Transverse colon (tissue), 4 donors: Measurements from ENCODE around the gene NEK7. TPM values are rescaled to one million over a fixed set of nuclear protein-coding genes. Genes with fewer than 3 reads are reported as not detected.

Experiments
- DNase-seq: peaks from one replicate; pipeline ENCODE4 v3.0.0-alpha.2; 2019
- H3K27ac ChIP-seq, 4 donors: fragments of 200-600 bp; sonication (generic); 2 replicates each; pipeline ENCODE4 v1.5.1; 2016 to 2018; ENCODE audit warnings: inconsistent platforms in 4 of 4
- H3K27me3 ChIP-seq: fragments of 200-600 bp; sonication (generic); 2 replicates; pipeline ENCODE4 v1.5.1; 2017; ENCODE audit warnings: inconsistent platforms
- H3K36me3 ChIP-seq, 4 donors: fragments of 200-600 bp; sonication (generic); 2 replicates each; pipeline ENCODE4 v1.5.1; 2017 to 2019; ENCODE audit warnings: inconsistent platforms in 4 of 4
- H3K4me1 ChIP-seq, 4 donors: fragments of 200-600 bp; sonication (generic); 2 replicates each; pipeline ENCODE4 v1.5.1; 2017 to 2020; ENCODE audit warnings: inconsistent platforms in 4 of 4
- H3K4me3 ChIP-seq, 4 donors: fragments of 200-600 bp; sonication (generic); 1 replicate in 1 of 4; 2 replicates in 3 of 4; pipeline versions ENCODE4 v1.5.1 to v1.6.1; 2017 to 2019; ENCODE audit warnings: inconsistent platforms in 4 of 4
- H3K9me3 ChIP-seq, 2 donors: fragments of 200-600 bp; sonication (generic); 2 replicates each; pipeline ENCODE4 v1.5.1; 2017 to 2019; ENCODE audit warnings: inconsistent platforms in 2 of 2
- CTCF ChIP-seq, 5 experiments: fragments of 200-600 bp in 3 of 5; fragments of 450-650 bp in 2 of 5; sonication (generic) in 3 of 5; IDR thresholded peaks; 1 replicate in 2 of 5; 2 replicates in 3 of 5; pipeline ENCODE4 v1.5.1; 2016 to 2017; ENCODE audit warnings: antibody characterized with exemption in 5 of 5, inconsistent platforms in 3 of 5, mild to moderate bottlenecking in 2 of 5, moderate library complexity in 1 of 5
- EP300 ChIP-seq: sonication (generic); formaldehyde crosslinking; IDR thresholded peaks from one replicate; pipeline ENCODE4 v1.6.1; 2017; ENCODE audit warnings: antibody characterized with exemption, low read depth
- POLR2A ChIP-seq: fragments of 450-650 bp; IDR thresholded peaks from one replicate; pipeline ENCODE4 v1.6.1; 2016; ENCODE audit warnings: antibody characterized with exemption, mild to moderate bottlenecking, moderate library complexity
- POLR2AphosphoS5 ChIP-seq, 3 donors: sonication (generic); formaldehyde crosslinking; IDR thresholded peaks; one replicate each; pipeline ENCODE4 v1.6.1; 2016; ENCODE audit warnings: antibody characterized with exemption in 3 of 3
- WGBS, 2 donors: methylation state at CpG; one replicate each; pipeline ENCODE4 v1.1.5; 2018; ENCODE audit warnings: low coverage in 1 of 2; 5-methylcytosine and 5-hydroxymethylcytosine counted together
- in situ Hi-C, 4 donors: fragments of 200-750 bp; cut with MboI; loops; one replicate each; pipeline versions ENCODE4 v1.15.0 to v1.15.1; 2017; ENCODE audit warnings: low sequenced_read_pairs in 3 of 4, low pct_ligation_motif_present in 1 of 4, low pct_unique_long_range_greater_than_20kb in 1 of 4
- intact Hi-C: fragments of 100-400 bp; cut with DNase I; formaldehyde crosslinking; loops from one replicate; pipeline ENCODE4 v1.15.1; 2023; ENCODE audit warnings: low total_unique reads
- total RNA-seq, 4 donors: library from RNA; depleted of rRNA; stranded (reverse); fragments of >200 nt; gene quantifications; one replicate each; pipeline ENCODE4 v1.1.0, GENCODE V29; 2016

NEK7 gene
- total RNA-seq, 4 donors from 2014 or later = 40.4 to 71.0 (median 57.6) TPM

GRCh38 chr1:198157847-198158725 is 1.3 kb downstream of the NEK7 start:
- Histone ChIP-seq H3K36me3 (no peaks in the 10 kb centered on the region), H3K4me1 (peaks cover 18 to 49% (median 37%) of the 10 kb centered on the region in 4 donors), H3K27ac (peak overlapping the region; percentile 99 to 100 (median 100)), H3K4me3 (peak overlapping the region; percentile 82 to 100 (median 96)), H3K9me3 (no peaks in the 10 kb centered on the region), H3K27me3 (no peaks in the 10 kb centered on the region)
- 1 to 8% methylated on average over 12 to 17 of the region's 17 CpGs for WGBS, 2 donors
- intact Hi-C loops (no loop called here), in situ Hi-C loops (loop anchor here in 1 of 4 donors (25.0 kb wide), 1 partner anchor 529 kb away; no protein-coding TSS in a partner anchor)
- DNase-seq = peak; percentile 14
- TF ChIP-seq POLR2A (no peak), EP300 (no peak), CTCF (IDR thresholded peaks at IDR 0.05) (no peak), POLR2AphosphoS5 (IDR thresholded peaks at IDR 0.05) (no peak)

- Histone ChIP-seq H3K9me3 (no peaks in the 10 kb centered on the region), H3K27ac (peak overlapping the region; percentile 99 to 100 (median 100)), H3K4me3 (peak overlapping the region; percentile 65 to 96 (median 89)), H3K27me3 (no peaks in the 10 kb centered on the region), H3K4me1 (peaks cover 18 to 58% (median 42%) of the 10 kb centered on the region in 4 donors), H3K36me3 (no peaks in the 10 kb centered on the region)
- in situ Hi-C loops = loop anchor here in 1 of 4 donors (25.0 kb wide), 1 partner anchor 528 kb away; no protein-coding TSS in a partner anchor
- DNase-seq = peak; percentile 92
- 0 to 1% methylated on average over 13 to 37 of the region's 37 CpGs for WGBS, 2 donors
- peak; percentile 49 for TF ChIP-seq POLR2A
- TF ChIP-seq POLR2AphosphoS5 (IDR thresholded peaks at IDR 0.05) = peak; percentile 63 to 88 (median 67)
- no peak for TF ChIP-seq EP300
- TF ChIP-seq CTCF (IDR thresholded peaks at IDR 0.05) = no peak
- intact Hi-C loops = no loop called here
Measured at GRCh38 chr1:198158735-198159589, 2.2 kb downstream of the NEK7 start.

- intact Hi-C loops = no loop called here
- no peak for TF ChIP-seq POLR2AphosphoS5 (IDR thresholded peaks at IDR 0.05)
- TF ChIP-seq CTCF (IDR thresholded peaks at IDR 0.05) = no peak
- TF ChIP-seq POLR2A = no peak
- Histone ChIP-seq H3K27me3 (no peaks in the 10 kb centered on the region), H3K4me1 (peaks cover 24 to 67% (median 44%) of the 10 kb centered on the region in 4 donors), H3K9me3 (no peaks in the 10 kb centered on the region), H3K4me3 (no peak overlapping the region), H3K27ac (peak overlapping the region in 3 of 4 donors; percentile 99 to 100 (median 100)), H3K36me3 (no peaks in the 10 kb centered on the region)
- WGBS, 2 donors = 57 to 74% methylated on average over 5 to 7 of the region's 7 CpGs
- DNase-seq = no peak
- in situ Hi-C loops = loop anchor here in 1 of 4 donors (25.0 kb wide), 1 partner anchor 527 kb away; no protein-coding TSS in a partner anchor
Measured at GRCh38 chr1:198160222-198160621, 3.4 kb downstream of the NEK7 start.
